IPS-18a (cell line): Measurements from ENCODE around the gene GNAQ.
"Not testable (repeated sequence)": the region's sequence is repeated elsewhere in the genome, so short reads cannot be mapped to it uniquely, and the experiment has no call there.

Source experiments
- H3K27ac ChIP-seq: one replicate; pipeline ENCODE4 v1.5.1; 2013; ENCODE audit warnings: low read length
- H3K27me3 ChIP-seq: one replicate; pipeline ENCODE4 v1.6.1; 2013; ENCODE audit warnings: mild to moderate bottlenecking, low read length; ENCODE audit not compliant: control insufficient read depth, insufficient read depth
- H3K36me3 ChIP-seq: one replicate; pipeline ENCODE4 v1.6.1; 2013; ENCODE audit warnings: low read depth, low read length; ENCODE audit not compliant: control insufficient read depth
- H3K4me1 ChIP-seq: one replicate; pipeline ENCODE4 v1.6.1; 2013; ENCODE audit warnings: low read depth, low read length; ENCODE audit not compliant: control insufficient read depth
- H3K4me3 ChIP-seq: one replicate; pipeline ENCODE4 v1.5.1; 2013; ENCODE audit warnings: low read length
- H3K9ac ChIP-seq: one replicate; pipeline ENCODE4 v1.6.1; 2013; ENCODE audit warnings: mild to moderate bottlenecking, low read length, moderate library complexity
- H3K9me3 ChIP-seq: one replicate; pipeline ENCODE4 v1.6.1; 2013; ENCODE audit warnings: low read depth, low read length; ENCODE audit not compliant: control insufficient read depth

The GNAQ gene

DNA sequence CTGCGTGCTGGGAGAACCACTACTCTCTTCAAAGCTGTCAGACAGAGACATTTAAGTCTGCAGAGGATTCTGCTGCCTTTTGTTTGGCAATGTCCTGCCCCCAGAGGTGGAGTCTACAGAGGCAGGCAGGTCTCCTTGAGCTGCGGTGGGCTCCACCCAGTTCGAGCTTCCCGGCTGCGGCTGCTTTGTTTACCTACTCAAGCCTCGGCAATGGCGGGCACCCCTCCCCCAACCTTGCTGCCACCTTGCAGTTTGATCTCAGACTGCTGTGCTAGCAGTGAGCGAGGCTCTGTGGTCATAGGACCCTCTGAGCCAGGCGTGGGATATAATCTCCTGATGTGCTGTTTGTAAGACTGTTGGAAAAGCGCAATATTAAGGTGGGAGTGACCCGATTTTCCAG is 343.9 kb downstream of the GNAQ start:
- not testable (repeated sequence) for H3K36me3 ChIP-seq, H3K9me3 ChIP-seq, H3K4me1 ChIP-seq, H3K27ac ChIP-seq, H3K27me3 ChIP-seq, H3K4me3 ChIP-seq, H3K9ac ChIP-seq

DNA sequence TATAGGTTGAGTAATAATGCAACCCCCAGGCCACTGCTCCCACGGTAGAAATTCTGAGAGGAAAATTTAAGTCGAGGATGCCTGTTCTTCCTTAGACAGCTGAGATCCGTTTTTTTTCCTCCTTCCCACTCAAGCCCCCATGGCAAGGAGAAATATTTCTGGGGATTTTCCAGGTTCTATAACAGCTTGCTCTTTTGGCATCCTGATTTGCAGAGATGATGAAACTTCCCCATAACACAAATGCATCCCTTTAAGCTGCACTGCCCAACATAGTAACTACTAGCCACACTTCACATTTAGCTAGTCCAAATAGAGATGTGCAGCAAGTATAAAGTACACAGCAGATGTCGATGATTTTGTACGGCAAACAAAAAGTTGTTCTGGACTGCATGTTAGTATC is 351.0 kb downstream of the GNAQ start:
- H3K9ac ChIP-seq = no peak overlapping the region
- H3K27ac ChIP-seq = no peak overlapping the region
- H3K4me3 ChIP-seq = no peak overlapping the region
- no peaks in the 10 kb centered on the region for H3K4me1 ChIP-seq
- H3K27me3 ChIP-seq = no peaks in the 10 kb centered on the region
- peaks cover 3% of the 10 kb centered on the region for H3K9me3 ChIP-seq
- H3K36me3 ChIP-seq = no peaks in the 10 kb centered on the region

GRCh38 chr9:77679661-77680368 is 351.8 kb downstream of the GNAQ start:
- Histone ChIP-seq H3K27ac (no peak overlapping the region), H3K4me3 (no peak overlapping the region), H3K36me3 (no peaks in the 10 kb centered on the region), H3K27me3 (no peaks in the 10 kb centered on the region), H3K4me1 (no peaks in the 10 kb centered on the region), H3K9me3 (peaks cover 3% of the 10 kb centered on the region), H3K9ac (no peak overlapping the region)

DNA sequence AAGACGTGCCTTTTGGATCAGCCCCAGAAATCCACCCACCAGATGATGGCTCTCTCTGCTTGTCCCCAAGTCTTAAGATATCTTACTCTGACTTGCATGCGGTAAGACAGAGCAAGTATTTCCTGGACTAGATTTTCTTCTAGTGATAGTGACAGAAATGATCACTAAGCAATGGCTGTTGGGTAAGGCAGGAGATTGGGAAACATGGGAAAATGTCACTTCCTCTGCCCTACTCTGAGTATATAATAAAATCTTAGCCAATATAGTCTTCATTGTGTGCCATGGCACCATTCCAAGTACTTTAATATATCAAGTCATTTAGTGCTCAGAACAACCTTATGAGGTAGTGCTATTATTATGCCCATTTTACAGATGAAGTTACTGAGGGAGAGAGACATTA is 352.5 kb downstream of the GNAQ start:
- Histone ChIP-seq H3K27me3 (no peaks in the 10 kb centered on the region), H3K9me3 (no peaks in the 10 kb centered on the region), H3K36me3 (no peaks in the 10 kb centered on the region), H3K27ac (no peak overlapping the region), H3K9ac (no peak overlapping the region), H3K4me3 (no peak overlapping the region), H3K4me1 (no peaks in the 10 kb centered on the region)

DNA sequence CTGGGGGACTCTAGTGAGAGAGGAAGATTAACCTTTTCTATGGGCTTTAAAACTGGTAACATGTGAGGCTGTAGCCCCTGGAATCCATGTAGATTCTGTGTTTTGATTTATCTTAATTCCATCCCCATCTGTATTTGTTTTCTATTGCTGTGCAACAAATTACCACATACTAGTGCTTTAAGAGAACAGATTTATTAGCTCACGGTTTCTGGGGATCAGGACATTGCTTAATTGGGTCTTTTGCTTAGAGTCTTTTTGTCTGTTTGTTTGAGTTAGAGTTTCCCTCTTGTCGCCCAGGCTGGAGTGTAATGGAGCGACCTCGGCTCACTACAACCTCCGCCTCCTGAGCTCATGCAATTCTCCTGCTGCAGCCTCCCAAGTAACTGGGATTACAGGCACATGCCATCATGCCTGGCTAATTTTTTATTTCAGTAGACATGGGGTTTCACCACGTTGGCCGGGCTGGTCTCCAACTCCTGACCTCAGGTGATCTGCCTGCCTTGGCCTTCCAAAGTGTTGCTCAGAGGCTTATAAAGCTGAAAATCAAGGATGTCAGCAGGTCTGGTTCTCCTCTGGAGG is 353.6 kb downstream of the GNAQ start:
- Histone ChIP-seq H3K27ac (no peak overlapping the region), H3K36me3 (no peaks in the 10 kb centered on the region), H3K9ac (no peak overlapping the region), H3K27me3 (no peaks in the 10 kb centered on the region), H3K4me1 (no peaks in the 10 kb centered on the region), H3K4me3 (no peak overlapping the region), H3K9me3 (no peaks in the 10 kb centered on the region)

- Histone ChIP-seq H3K27ac (no peak overlapping the region), H3K4me1 (no peaks in the 10 kb centered on the region), H3K27me3 (no peaks in the 10 kb centered on the region), H3K4me3 (no peak overlapping the region), H3K9me3 (no peaks in the 10 kb centered on the region), H3K9ac (no peak overlapping the region), H3K36me3 (no peaks in the 10 kb centered on the region)
Measured at GRCh38 chr9:77677397-77677796, 354.2 kb downstream of the GNAQ start.

GRCh38 chr9:77673941-77674791 is 357.4 kb downstream of the GNAQ start:
- no peaks in the 10 kb centered on the region for H3K36me3 ChIP-seq
- no peak overlapping the region for H3K9ac ChIP-seq
- H3K9me3 ChIP-seq = no peaks in the 10 kb centered on the region
- no peaks in the 10 kb centered on the region for H3K27me3 ChIP-seq
- no peaks in the 10 kb centered on the region for H3K4me1 ChIP-seq
- no peak overlapping the region for H3K27ac ChIP-seq
- H3K4me3 ChIP-seq = no peak overlapping the region

DNA sequence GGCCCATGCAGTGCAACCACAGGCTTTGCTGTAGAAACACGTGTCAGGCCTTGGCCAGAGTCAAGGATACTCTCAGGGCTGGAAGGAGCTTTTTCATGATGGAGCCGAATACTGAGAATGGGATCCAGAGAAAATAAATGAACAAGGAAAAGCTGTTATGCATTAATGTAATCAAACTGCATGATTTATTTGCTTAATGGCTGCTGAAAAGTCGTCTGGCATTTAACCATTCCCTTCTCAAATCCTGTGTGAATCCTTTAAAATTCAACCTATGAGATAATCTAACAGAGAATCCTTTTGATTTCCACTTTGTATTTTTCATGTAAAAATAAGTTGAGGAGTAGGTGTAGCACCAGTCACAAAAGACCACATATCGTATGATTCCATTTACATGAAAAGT is 359.4 kb downstream of the GNAQ start:
- Histone ChIP-seq H3K27ac (no peak overlapping the region), H3K4me3 (no peak overlapping the region), H3K27me3 (no peaks in the 10 kb centered on the region), H3K9me3 (no peaks in the 10 kb centered on the region), H3K4me1 (no peaks in the 10 kb centered on the region), H3K9ac (no peak overlapping the region), H3K36me3 (no peaks in the 10 kb centered on the region)

DNA sequence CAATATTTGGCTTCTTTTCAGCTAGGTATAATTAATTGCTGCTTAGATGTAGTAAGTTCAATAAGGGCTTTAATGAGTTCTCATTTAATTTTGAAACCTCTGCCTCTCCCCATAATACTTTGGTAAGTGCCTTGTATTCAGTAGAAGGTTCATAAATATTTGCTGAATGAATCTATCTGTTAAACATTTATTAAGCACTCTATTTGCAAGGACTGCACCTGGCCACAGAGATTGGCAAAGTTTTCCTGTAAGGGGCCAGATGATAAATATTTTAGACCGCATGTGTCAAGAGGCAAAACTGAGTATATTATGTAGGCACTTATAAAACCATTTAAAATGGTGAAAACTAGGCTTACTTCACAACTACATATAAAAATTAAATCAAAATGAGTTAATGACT is 364.5 kb downstream of the GNAQ start:
- H3K27me3 ChIP-seq = no peaks in the 10 kb centered on the region
- no peaks in the 10 kb centered on the region for H3K36me3 ChIP-seq
- no peak overlapping the region for H3K27ac ChIP-seq
- no peak overlapping the region for H3K4me3 ChIP-seq
- no peaks in the 10 kb centered on the region for H3K9me3 ChIP-seq
- no peaks in the 10 kb centered on the region for H3K4me1 ChIP-seq
- H3K9ac ChIP-seq = no peak overlapping the region
